Fibroblast of skin of right quadriceps (primary cell): ENCODE measurements around the gene RABGAP1L.
"Not testable (repeated sequence)": the region's sequence is repeated elsewhere in the genome, so short reads cannot be mapped to it uniquely, and the experiment has no call there.

Source experiments
- DNase-seq: peaks from one replicate; pipeline ENCODE4 v3.0.0-alpha.2; 2013

The RABGAP1L gene

DNA sequence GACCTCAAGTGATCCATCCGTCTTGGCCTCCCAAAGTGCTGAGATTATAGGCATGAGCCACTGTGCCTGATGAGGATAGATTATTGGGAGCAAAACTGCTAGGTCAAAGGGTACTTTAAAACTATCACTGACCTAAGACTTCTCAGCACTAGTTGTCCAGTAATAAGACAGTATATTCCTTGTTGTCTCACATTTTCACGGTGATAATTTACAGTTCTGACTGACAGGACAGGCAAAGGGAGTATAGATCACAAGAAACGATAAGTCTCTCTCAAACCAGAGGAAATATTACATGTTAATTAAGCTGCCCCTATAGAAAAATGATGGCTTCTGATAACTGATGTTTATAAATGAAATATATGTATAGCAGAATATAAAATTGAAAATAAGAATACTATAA is 860.2 kb downstream of the RABGAP1L start:
- DNase-seq: no peak

DNA sequence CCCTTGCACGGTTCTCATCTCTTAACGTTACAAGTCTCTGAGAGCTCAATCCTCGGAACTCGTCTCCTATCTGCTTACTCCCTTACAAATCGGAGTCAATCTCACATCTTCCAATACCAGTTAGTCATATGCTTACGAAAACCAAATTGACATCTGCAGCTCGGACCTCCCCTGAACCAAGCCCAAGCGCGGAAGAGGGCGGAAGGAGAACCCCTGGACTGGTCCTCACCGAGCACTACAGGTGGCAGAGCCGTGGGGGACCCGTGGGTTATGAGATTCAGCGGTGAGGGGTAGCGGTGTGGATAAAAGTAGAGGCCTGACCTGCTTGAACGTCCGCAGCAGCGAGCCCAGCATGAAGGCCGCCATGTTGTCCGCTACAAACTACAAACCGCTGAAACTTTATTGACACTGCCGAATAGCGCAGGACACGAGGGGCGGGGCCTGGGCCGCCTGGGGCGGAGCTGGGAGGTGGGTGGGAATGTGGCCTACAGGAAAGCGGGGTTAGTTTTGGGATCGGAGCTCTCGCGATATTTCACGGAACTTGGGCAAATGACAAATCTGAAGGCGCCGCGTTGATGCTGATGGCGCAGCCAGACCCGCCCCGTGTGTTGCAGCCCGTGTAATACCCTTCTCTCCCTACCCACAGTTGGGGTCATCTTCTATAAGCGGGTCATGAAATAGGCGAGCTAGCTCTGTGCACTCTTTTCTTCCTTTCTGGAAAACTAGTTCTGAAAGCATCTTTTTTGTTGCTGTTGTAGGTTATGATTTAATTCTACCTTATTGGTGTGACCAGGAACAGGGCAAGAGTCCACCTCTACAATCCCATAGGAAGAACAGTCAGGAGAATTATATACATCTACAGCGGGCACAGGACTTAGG is 864.0 kb downstream of the RABGAP1L start, which contains the start of gene MRPS14:
MRPS14 (minus strand) TSS at position 383 of the 879 bp plus-strand sequence; CDS start at position 366, 17 bp downstream.
- DNase-seq: peak; percentile 98

DNA sequence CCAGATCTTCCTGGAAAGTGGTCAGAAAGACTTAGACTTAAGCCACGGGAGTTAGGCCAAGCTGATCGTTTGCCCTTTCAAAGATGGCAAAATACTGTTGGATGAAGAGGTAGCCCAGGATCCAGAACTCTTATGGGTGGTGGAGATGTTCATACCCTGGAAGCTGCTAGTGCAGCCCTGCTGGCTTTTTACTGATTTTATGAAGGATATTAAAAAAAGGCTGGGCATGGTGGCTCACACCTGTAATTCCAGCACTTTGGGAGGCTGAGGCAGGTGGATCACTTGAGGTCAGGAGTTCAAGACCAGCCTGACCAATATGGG is 864.6 kb downstream of the RABGAP1L start:
- DNase-seq: not testable (repeated sequence)

DNA sequence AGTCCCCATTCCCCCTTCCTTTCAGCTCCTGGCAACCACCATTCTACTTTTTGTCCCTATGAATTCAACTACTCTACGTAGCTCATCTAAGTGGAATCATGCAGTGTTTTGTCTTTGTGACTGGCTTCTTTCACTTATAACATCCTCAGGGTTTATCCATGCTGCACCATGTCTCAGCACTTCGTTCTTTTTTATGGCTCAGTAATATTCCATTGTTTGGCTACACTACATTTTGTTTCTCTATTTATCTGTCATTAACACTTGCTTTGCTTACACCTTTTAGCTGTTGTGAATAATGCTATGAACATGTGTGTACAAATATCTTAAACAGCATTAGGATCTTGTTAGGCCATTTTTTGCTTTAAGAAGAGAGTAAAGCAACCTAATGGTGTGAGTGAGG is 865.5 kb downstream of the RABGAP1L start:
- DNase-seq: no peak

DNA sequence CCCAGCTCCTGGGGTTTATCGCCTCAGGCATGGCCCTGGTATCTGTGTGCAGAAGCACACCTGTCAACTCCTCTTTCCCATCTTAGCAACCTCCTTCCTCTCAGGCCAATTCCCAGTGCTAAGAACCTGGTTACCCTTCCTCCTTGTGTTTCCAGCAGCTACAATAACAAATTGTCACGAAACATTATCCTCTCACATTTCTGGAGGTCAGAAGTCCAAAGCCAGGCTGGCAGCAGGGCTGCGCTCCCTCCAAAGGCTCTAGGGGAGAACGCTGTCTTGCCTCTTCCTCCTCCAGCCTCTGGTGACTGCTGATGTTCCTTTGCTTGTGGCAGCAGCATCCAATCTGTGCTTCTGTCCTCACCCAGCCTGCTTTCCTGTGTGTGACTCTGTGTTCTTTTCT is 874.6 kb downstream of the RABGAP1L start:
- DNase-seq: no peak

DNA sequence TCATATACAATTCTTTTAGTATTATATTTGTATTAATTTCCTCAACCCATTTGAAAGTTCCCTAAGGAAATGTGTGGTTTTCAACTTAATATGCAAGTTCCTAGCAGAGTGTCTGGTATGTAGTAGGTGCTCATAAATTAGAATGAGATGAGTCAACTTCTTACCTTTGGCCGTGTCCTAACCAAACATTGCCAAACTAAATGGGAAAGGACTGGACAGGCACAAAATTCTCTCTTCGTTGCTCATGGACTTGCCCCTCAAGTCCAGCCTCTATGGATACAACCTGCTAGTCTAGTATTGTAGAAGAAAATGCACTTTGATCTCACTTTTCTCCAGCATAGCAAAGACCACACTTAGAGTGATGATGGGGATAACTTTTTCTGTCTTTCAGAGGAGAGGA is 875.5 kb downstream of the RABGAP1L start:
- no peak for DNase-seq

DNA sequence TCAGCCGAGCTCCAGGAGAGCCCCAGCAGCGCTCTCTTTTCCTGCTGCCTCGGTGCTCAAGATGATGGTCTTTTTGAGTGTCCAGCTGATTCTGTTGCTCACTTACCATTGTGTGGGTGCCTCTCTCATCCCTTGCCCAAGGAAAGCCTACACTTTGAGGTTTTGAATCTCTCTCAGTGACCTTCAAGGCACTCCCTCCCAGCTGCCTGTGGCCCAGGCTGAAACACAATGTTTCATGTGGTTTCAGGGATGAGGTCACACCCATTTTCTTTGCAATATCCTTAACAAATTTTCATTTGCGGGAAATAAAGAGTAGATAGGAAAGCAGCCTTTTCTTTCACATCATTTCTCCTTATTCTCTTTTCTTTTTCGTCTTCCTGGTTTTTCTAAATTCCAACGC is 876.5 kb downstream of the RABGAP1L start:
- DNase-seq: no peak

DNA sequence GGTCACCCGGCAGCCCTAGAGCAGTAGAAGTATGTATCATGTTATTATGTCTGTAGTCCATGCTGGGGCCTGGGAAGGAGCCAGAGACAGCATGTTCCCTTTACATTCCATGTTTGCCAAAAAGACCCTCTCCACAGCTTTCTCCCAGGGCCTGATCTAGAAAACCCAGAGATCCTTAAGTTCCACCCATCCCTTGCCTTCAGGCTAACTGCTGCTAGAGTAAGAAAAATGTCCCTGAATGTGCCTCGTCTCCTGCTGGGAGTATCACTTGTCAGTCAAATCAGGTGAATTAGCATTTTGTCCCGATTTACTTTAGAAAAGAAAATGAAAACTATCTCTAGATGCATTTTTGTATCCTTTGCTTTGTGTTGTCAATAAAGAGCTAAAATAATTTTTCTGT is 877.2 kb downstream of the RABGAP1L start:
- no peak for DNase-seq

DNA sequence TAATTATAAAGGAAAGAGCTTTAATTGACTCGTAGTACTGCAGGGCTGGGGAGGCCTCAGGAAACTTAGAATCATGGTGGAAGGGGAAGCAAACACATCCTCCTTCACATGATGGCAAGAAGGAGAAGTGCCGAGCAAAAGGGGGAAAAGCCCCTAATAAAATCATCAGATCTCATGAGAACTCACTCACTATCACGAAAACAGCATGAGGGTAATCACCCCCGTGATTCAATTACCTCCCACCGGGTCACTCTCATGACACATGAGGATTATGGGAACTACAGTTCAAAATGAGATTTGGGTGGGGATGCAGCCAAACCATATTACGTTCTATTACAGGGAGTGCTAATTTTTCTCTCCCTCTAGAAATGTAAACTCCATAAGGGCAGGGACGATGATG is 878.1 kb downstream of the RABGAP1L start:
- DNase-seq: no peak

DNA sequence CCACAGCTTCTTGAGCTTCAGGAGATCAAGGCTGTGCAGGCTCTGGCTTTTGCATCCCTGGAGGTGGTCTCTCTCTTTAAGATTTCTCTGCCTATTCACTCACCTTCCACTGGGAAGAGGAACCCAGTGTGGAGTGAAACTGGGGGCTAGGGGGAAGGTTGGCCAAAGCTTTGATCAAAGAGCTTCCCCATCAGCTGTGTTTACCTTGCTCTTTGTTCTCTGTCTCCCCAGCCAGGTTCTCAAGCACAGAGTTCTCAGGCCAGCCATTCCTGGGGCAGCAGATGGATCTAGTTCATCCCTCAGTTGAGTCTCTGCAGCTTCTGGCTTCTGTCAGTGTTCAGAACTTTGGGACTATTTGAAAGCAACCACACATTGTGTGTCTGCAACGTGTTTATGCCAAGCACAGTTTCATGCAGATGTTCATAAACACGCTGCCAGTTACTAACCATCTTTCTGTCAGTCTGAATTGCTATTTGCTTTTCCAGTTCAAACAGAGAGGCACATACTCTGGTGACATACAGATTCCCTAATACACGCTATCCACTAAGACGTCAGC is 881.1 kb downstream of the RABGAP1L start:
- no peak for DNase-seq

DNA sequence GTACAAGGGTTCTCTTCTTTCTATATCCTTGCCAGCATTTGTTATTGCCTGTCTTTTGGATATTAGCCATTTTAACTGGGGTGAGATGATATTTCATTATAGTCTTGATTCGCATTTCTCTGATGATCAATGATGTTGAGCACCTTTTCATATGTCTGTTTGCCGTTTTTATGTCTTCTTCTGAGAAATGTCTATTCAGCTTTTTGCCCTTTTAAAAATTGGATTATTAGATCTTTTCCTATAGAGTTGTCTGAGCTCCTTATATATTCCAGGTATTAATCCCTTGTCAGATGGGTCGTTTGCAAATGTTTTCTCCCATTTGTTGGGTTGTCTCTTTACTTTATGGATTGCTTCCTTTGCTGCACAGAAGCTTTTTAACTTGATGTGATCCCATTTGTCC is 883.3 kb downstream of the RABGAP1L start:
- no peak for DNase-seq

DNA sequence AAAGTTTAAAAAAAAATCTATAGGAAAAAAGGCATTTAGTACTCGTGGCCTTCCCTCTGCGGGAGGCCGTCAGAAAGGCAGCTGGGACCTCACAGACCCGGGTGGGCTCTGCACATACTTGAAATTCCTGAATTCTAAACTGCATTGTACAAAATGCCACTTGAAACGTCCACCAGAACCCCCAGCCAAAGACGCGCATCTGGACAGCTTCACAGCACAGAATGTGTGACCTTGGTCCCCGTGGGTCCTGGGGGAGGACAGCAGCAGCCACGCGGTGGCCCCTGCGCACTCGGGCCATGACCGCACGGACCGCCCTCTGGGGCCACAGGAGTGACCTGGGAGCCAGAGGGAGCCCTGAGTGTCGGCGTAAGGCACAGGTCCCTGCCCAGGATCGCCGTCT is 884.5 kb downstream of the RABGAP1L start:
- DNase-seq: no peak

DNA sequence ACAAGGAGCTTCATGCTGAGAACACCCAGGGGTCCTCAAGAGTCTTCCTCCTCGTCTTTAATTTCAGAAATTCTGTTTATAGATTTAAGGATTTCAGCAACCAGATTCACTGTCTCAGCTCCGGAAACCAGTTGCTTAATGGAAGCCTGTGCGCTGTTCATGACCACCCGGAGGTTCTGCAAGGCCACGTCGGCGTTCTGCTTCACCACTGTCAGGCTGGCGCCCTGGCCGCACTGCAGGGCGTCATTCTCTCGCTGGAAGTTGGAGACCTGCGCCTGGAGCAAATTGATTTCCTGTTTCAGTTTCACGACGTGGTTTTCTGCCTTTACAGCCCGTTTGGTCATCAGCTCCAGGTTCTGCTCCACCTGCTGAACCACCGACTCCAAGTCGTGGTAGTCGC is 885.3 kb downstream of the RABGAP1L start:
- DNase-seq: not testable (repeated sequence)
